Cardiac septum (tissue), 1 donor: ENCODE data around the gene IL13RA1. TPM values are rescaled to one million over a fixed set of nuclear protein-coding genes. Genes with fewer than 3 reads are reported as not detected.
"Not testable (repeated sequence)": the region's sequence is repeated elsewhere in the genome, so short reads cannot be mapped to it uniquely, and the experiment has no call there.

Source experiments
- DNase-seq: peaks from one replicate; pipeline ENCODE4 v3.0.0-alpha.2; 2020; ENCODE audit warnings: low spot score
- intact Hi-C: fragments of 100-400 bp; cut with DNase I; formaldehyde crosslinking; loops from one replicate; pipeline ENCODE4 v1.14.0; 2022
- long read RNA-seq: library from polyadenylated mRNA; unstranded; transcript quantifications from one replicate; pipeline ENCODE4 v2.0.0, GENCODE V29; 2021
- total RNA-seq: library from RNA; stranded (reverse); fragmentation: NEBNext Ultra II Directional; extraction: Animal tissue kit (Norgen Biotek cat#: 25700); gene quantifications from one replicate; pipeline ENCODE4 v1.2.1, GENCODE V29; 2021
- donor health status: DM: no; HTN: no; CAD: no.

Gene IL13RA1
- 20.7 TPM for total RNA-seq
- long read RNA-seq, full-length matches to known transcripts, result 10 of 17 reads
- long read RNA-seq, partial matches to known transcripts, result 4 of 17 reads
- long read RNA-seq, other reads (novel, unspliced or antisense), result 3 of 17 reads

DNA sequence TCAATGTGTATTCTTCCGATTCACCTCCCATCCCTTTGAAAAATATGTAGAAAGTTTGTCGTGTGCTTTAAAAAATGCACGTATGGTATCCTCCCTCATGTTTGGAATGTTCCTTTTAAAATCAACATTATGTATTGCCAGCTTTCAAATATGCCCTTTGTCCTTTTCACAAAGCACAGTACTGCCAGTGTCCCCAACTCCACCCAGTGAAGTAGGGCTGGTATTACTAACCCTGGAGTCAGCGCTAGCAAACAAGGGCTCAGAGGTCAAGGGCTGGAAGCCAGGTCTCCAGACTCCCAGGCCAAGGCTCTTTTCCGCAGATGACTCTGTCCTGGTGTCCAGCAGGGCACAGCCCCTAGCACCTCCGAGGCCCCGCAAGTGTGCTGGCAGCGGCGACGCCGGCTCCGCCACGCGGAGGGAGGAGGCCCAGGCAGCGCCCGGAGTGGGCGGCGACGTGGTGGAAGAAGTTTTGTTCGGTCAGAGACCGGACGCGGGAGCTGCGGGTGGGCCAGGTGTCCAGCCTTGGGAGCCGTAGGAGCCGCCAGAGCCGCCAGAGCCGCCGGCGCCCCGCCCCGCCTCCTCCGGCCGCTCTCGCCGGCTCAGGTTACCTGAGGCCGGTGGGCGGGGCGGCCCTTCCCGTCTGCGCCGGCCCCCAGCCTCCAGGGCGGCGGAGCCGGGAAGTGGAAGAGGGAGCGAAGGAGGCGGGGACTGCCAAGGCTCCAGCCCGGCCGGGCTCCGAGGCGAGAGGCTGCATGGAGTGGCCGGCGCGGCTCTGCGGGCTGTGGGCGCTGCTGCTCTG is at the start of gene IL13RA1:
Gene IL13RA1 (plus strand): TSS at position 720 of the 799 bp plus-strand sequence. CDS start 33 bp downstream, at position 753.
- DNase-seq, result peak; percentile 92
- intact Hi-C loops, result no loop called here

DNA sequence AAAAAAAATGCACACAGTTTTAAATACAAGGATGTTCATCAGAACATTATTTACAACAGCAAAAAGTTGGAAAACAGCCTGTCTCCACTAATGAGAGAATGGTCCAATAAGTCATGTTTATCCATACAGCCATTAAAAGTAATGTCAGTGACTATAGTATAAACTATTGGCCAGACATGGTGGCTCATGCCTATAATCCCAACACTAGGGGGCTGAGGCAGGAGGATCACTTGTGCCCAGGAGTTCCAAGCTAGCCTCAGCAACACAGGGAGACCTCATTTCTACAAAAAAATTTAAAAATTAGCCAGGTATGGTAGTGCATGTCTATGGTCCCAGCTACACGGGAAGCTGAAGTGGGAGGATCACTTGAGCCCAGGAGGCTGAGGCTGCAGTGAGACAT is 48.1 kb upstream of the IL13RA1 start:
- DNase-seq, result no peak
- intact Hi-C loops, result no loop called here

DNA sequence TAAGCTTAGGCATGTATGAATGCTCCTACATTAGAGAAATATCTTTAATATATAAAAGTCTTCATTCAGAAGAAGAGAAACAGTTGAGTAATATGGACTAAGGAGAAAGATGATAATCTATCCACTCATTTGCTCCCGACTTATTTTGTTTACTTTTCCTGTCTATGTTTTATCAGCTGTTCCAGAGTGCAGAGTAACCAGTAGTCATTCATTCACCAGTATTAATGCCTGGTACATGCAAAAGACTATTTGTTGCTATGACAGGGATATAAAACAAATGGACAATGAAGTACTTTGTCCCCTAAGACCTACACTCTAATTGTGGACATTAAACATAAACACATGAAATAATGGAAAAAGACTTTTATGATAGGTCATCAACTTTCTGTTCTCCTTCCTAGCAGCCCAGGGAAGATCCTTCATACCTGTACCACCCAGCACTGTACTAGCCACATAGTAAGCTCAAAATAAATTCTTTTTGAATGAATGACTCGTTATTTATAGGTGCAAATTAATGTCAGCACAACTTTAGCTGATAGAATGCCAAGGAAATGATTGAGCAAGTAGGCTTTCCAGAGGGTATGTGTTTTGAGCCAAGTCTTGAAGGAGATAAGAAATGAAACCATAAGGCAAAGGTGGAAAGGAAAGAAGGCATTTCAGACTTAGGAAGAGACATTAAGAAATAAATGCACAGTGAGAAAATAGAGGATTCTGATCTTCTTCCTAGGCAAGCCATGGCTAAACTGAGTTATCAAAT is 45.0 kb upstream of the IL13RA1 start:
- DNase-seq, result no peak
- intact Hi-C loops, result no loop called here

DNA sequence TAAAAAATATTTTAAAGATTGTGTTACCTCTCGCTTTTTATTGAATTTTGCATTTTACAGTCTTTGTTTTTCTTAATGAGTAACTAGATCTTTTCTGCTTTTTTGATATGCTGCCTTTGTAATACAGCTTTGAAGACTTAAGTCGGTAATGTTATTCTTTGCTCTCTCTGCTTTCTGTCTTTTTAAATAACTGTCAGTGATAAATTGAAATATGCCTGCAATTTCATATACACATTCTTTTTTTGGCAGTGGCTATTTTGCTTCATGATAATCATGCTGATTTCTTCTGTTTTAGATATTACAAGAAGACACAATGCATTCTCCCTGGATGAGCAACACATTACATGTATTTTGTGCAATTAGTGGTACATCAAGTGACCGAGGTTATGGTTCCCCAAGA is 42.0 kb upstream of the IL13RA1 start:
- DNase-seq, result no peak
- intact Hi-C loops, result no loop called here

DNA sequence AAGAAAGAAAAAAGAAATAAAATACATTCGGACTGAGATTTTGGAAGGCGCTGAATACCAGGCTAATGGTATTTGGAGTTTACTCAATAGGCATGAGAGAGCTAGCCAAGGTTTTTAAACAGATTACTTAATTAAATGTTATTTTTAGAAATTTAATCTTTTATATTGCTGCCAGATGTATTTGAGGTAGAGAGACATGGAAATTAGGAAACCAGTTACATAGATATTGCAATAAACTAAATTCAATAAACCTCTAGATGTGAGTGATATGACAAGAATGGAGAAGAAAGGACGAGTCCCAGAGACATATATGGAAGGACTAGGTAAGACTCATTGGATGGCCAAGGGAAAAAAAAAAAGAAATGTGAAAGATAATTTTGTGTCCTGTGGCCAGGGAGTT is 38.5 kb upstream of the IL13RA1 start:
- intact Hi-C loops, result no loop called here
- DNase-seq, result no peak

DNA sequence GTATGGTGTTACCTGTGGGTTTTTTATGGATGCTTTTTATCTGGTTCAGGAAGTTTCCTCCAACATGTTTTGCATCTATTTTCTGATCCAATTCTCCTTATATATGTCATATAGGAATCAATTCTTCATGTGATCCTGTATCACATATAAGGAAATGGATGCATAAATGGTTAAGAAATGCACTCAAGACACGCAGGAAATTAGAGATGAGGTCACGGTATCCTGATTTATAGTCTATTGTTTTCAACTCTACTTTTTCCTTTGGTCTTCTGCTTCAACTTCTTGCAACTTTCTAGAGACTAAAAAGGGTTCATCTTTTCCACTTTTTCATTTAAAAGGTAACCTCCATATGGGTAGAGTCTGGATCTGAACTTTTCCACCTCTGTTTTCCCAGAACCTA is 33.6 kb upstream of the IL13RA1 start:
- DNase-seq, result no peak
- intact Hi-C loops, result no loop called here

DNA sequence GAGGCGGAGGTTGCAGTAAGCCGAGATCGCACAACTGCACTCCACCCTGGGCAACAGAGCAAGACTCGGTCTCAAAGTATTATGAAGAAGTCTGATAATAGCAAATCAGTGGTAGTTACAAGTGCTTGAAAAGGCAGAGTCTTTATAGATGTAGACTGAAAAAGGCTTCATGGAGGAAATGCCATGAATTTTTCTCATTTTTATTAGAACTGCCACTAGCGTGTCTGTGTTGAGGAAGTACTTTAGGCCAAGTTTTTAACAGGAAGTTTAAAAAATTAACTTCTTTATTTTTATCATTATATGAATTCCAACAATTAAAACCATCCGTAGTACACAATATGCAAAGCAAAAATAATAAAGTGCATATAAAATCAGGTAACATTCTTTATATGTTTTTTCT is 32.8 kb upstream of the IL13RA1 start:
- intact Hi-C loops, result no loop called here
- DNase-seq, result no peak

DNA sequence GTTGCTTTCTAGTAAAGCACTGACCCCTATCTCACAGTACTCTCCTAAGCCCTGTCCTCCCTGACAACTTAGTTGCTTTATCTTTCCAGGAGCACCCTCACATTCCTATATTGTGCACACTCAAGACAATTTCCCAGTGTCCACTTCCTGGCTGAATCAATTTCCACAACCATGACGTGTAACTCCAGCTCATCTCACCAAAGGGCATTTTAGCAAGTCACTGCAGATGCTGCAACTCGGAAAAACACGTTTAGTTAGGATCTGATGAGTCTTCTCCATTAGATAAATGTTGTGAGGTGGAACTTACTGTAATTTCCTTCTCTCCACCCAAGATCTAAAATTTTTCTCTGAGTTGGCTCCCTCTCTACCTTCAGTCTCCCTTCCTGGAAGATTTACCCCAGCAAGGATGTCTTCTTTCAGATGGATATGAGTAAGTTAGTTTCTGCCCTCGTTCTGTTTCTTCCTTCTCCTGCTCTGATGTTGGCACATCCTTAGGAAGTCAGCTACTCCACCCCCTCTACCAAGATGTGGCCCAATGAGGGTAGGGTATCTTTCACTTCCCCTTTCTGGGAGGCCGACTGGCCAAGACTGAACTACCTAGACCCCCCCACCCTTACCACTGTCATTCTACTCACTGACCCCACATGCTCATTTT is 28.8 kb upstream of the IL13RA1 start:
- intact Hi-C loops, result no loop called here
- DNase-seq, result no peak

GRCh38 chrX:118702741-118703140 is 24.7 kb upstream of the IL13RA1 start:
- intact Hi-C loops, result no loop called here

GRCh38 chrX:118706681-118707080 is 20.7 kb upstream of the IL13RA1 start:
- intact Hi-C loops, result no loop called here
- no peak for DNase-seq

More at GRCh38 chrX:118702741-118703140, 24.7 kb upstream of the IL13RA1 start:
- no peak for DNase-seq

GRCh38 chrX:118714521-118714920 is 12.9 kb upstream of the IL13RA1 start:
- intact Hi-C loops, result no loop called here
- DNase-seq, result no peak

GRCh38 chrX:118715917-118716316 is 11.5 kb upstream of the IL13RA1 start:
- intact Hi-C loops, DNase-seq: not testable (repeated sequence)

DNA sequence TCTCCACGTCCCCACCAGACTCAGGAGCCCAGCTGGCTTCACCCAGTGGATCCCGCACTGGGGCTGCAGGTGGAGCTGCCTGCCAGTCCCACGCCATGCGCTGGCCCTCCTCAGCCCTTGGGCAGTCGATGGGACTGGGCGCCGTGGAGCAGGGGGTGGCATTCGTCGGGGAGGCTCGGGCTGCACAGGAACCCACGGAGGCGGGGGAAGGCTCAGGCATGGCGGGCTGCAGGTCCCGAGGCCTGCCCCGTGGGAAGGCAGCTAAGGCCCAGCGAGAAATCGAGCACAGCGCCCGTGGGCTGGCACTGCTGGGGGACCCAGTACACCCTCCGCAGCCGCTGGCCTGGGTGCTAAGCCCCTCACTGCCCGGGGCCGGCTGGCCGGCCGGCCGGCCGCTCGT is 10.6 kb upstream of the IL13RA1 start:
- DNase-seq, intact Hi-C loops: not testable (repeated sequence)

GRCh38 chrX:118717678-118718391 is 9.6 kb upstream of the IL13RA1 start:
- no peak for DNase-seq
- intact Hi-C loops, result no loop called here

GRCh38 chrX:118718737-118719136 is 8.7 kb upstream of the IL13RA1 start:
- intact Hi-C loops, result no loop called here

GRCh38 chrX:118720058-118720707 is 7.2 kb upstream of the IL13RA1 start:
- intact Hi-C loops, result no loop called here
- no peak for DNase-seq

More at GRCh38 chrX:118718737-118719136, 8.7 kb upstream of the IL13RA1 start:
- no peak for DNase-seq

GRCh38 chrX:118723376-118723775 is 4.0 kb upstream of the IL13RA1 start:
- intact Hi-C loops, result no loop called here

GRCh38 chrX:118724365-118724764 is 3.0 kb upstream of the IL13RA1 start:
- intact Hi-C loops, result no loop called here
- no peak for DNase-seq

More at GRCh38 chrX:118723376-118723775, 4.0 kb upstream of the IL13RA1 start:
- no peak for DNase-seq

GRCh38 chrX:118724775-118725174 is 2.6 kb upstream of the IL13RA1 start:
- intact Hi-C loops, result no loop called here

More at GRCh38 chrX:118724775-118725174, 2.6 kb upstream of the IL13RA1 start:
- no peak for DNase-seq
